Prostate gland (tissue), 2 donors: Measurements from ENCODE around the gene ZKSCAN8.

Experiments used
- POLR2A ChIP-seq: fragments of 450-650 bp; IDR thresholded peaks from one replicate; pipeline ENCODE4 v1.6.1; 2016; ENCODE audit warnings: antibody characterized with exemption, mild to moderate bottlenecking
- TF ChIP-seq, protein P1 (sequence below), 4 experiments: fragments of 200-600 bp in 2 of 4; fragments of 450-650 bp in 2 of 4; sonication (generic) in 2 of 4; IDR thresholded peaks; 1 replicate in 3 of 4; 2 replicates in 1 of 4; pipeline ENCODE4 v1.5.1; 2016 to 2019; ENCODE audit warnings: antibody characterized with exemption in 4 of 4, mild to moderate bottlenecking in 2 of 4, moderate library complexity in 2 of 4

DNA sequence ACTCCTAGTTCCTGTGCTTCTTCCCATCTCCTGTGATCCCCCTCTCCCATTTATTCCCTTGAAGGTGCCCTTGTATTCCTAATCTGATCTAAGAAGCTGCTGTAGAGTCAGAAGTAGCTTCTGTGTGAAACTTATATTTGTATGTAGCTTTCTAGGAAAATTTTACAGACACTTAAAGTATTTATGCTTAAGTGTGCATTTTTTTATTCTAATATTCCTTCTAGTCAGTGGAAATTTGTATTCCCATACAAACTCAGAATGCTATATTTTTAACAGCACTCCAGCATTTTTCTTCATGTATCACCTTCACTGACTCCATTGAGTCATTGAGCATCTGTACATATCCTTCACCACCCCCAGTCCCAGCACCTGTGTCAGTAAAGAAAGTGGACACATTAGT lies 12.7 kb downstream of the ZKSCAN8 start:
- no peak for TF ChIP-seq POLR2A
- TF ChIP-seq, protein P1, sequence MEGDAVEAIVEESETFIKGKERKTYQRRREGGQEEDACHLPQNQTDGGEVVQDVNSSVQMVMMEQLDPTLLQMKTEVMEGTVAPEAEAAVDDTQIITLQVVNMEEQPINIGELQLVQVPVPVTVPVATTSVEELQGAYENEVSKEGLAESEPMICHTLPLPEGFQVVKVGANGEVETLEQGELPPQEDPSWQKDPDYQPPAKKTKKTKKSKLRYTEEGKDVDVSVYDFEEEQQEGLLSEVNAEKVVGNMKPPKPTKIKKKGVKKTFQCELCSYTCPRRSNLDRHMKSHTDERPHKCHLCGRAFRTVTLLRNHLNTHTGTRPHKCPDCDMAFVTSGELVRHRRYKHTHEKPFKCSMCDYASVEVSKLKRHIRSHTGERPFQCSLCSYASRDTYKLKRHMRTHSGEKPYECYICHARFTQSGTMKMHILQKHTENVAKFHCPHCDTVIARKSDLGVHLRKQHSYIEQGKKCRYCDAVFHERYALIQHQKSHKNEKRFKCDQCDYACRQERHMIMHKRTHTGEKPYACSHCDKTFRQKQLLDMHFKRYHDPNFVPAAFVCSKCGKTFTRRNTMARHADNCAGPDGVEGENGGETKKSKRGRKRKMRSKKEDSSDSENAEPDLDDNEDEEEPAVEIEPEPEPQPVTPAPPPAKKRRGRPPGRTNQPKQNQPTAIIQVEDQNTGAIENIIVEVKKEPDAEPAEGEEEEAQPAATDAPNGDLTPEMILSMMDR (IDR thresholded peaks at IDR 0.05): no peak
